Measurements from ENCODE around the gene OOSP4B. TPM values are rescaled to one million over a fixed set of nuclear protein-coding genes. Genes with fewer than 3 reads are reported as not detected.

OOSP4B gene
- polyA plus RNA-seq, 3 donors: not detected

DNA sequence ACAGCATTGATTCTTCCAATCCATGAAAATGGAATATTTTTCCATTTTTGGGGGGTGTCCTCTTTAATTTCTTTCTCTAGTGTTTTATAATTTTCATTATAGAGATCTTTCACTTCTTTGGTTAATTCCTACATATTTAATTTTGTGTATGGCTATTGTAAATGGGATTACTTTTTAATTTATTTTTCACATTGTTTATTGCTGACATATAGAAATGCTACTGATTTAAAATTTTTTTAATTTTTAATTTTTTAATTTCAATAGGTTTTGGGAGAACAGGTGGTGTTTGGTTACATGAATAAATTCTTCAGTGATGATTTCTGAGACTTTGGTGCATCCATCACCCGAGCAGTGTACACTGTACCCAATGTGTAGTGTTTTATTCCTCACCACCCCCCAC lies 26.6 kb upstream of the OOSP4B start:
- WGBS (ENCODE audit: insufficient coverage): no CpG with 5 or more reads among the region's 1 CpG
- H3K9me3 Mint-ChIP-seq: peaks cover 20 to 33% (median 29%) of the 10 kb centered on the region in 7 donors
- Histone ChIP-seq H3K27ac (ENCODE audit: low read depth in 1 of 2, low read length in 2 of 2) (no peak overlapping the region), H4K20me1 (ENCODE audit: insufficient read depth, low read length) (no peaks in the 10 kb centered on the region), H3K4me2 (replicated peaks; ENCODE audit: extremely low read depth, low read length, poor library complexity, severe bottlenecking) (no peak overlapping the region), H3K79me2 (ENCODE audit: insufficient read depth, low read length) (no peaks in the 10 kb centered on the region), H3K4me3 (replicated peaks in 1 of 3; ENCODE audit: low read depth in 2 of 3, low read length in 3 of 3) (no peak overlapping the region), H3K27me3 (ENCODE audit: control insufficient read depth in 2 of 2, insufficient read depth in 2 of 2, low read length in 2 of 2) (no peaks in the 10 kb centered on the region), H3K4me1 (ENCODE audit: control insufficient read depth in 1 of 2, insufficient read depth in 2 of 2, low read length in 2 of 2) (no peaks in the 10 kb centered on the region), H3K9ac (ENCODE audit: insufficient read depth, low read length, poor library complexity, severe bottlenecking) (no peak overlapping the region), H2AFZ (ENCODE audit: insufficient read depth, low read depth, low read length, poor library complexity, severe bottlenecking) (no peak overlapping the region), H3K36me3 (replicated peaks in 1 of 2; ENCODE audit: control insufficient read depth in 1 of 2, insufficient read depth in 2 of 2, low read length in 2 of 2) (no peaks in the 10 kb centered on the region), H3K9me3 (replicated peaks in 1 of 2; ENCODE audit: control insufficient read depth in 1 of 2, insufficient read depth in 1 of 2, low read length in 2 of 2) (peaks cover 8 to 11% of the 10 kb centered on the region in 2 donors)
- H3K4me1 Mint-ChIP-seq: no peaks in the 10 kb centered on the region
- TF ChIP-seq, protein P1, sequence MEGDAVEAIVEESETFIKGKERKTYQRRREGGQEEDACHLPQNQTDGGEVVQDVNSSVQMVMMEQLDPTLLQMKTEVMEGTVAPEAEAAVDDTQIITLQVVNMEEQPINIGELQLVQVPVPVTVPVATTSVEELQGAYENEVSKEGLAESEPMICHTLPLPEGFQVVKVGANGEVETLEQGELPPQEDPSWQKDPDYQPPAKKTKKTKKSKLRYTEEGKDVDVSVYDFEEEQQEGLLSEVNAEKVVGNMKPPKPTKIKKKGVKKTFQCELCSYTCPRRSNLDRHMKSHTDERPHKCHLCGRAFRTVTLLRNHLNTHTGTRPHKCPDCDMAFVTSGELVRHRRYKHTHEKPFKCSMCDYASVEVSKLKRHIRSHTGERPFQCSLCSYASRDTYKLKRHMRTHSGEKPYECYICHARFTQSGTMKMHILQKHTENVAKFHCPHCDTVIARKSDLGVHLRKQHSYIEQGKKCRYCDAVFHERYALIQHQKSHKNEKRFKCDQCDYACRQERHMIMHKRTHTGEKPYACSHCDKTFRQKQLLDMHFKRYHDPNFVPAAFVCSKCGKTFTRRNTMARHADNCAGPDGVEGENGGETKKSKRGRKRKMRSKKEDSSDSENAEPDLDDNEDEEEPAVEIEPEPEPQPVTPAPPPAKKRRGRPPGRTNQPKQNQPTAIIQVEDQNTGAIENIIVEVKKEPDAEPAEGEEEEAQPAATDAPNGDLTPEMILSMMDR (IDR thresholded peaks at IDR 0.05): no peak
- no peak overlapping the region for H3K27ac Mint-ChIP-seq
- peaks cover 0 to 2% (median 0%) of the 10 kb centered on the region in 3 donors for H3K27me3 Mint-ChIP-seq (ENCODE audit: low read depth in 3 of 3)
- no peaks in the 10 kb centered on the region for H3K36me3 Mint-ChIP-seq
- no peak for DNase-seq
- no peak overlapping the region for H3K4me3 Mint-ChIP-seq
- intact Hi-C loops (cut with micrococcal nuclease): no loop called here

DNA sequence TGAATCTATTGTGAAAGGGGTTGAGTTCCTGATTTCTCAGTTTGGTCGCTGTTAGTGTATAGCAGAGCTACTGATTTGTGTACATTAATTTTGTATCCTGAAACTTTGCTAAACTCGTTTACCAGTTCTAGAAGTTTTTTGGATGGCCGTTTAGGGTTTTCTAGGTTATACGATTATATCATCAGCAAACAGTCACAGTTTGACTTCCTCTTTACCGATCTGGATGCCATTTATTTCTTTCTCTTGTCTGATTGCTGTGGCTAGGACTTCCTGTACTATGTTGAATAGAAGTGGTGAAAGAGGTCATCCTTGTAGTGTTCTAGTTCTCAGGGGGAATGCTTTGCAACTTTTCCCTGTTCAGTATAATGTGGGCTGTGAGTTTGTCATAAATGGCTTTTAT lies 24.6 kb upstream of the OOSP4B start:
- H3K79me2 ChIP-seq (ENCODE audit: insufficient read depth, low read length): no peaks in the 10 kb centered on the region
- no peaks in the 10 kb centered on the region for H3K36me3 Mint-ChIP-seq
- H3K9me3 Mint-ChIP-seq: peaks cover 20 to 33% (median 27%) of the 10 kb centered on the region in 7 donors
- peaks cover 8 to 11% of the 10 kb centered on the region in 2 donors for H3K9me3 ChIP-seq (replicated peaks in 1 of 2; ENCODE audit: control insufficient read depth in 1 of 2, insufficient read depth in 1 of 2, low read length in 2 of 2)
- no peaks in the 10 kb centered on the region for H3K36me3 ChIP-seq (replicated peaks in 1 of 2; ENCODE audit: control insufficient read depth in 1 of 2, insufficient read depth in 2 of 2, low read length in 2 of 2)
- TF ChIP-seq, protein P1 (IDR thresholded peaks at IDR 0.05): no peak
- no peaks in the 10 kb centered on the region for H3K27me3 ChIP-seq (ENCODE audit: control insufficient read depth in 2 of 2, insufficient read depth in 2 of 2, low read length in 2 of 2)
- H3K9ac ChIP-seq (ENCODE audit: insufficient read depth, low read length, poor library complexity, severe bottlenecking): no peak overlapping the region
- intact Hi-C loops (cut with micrococcal nuclease): no loop called here
- no peak for DNase-seq
- no peak overlapping the region for H3K4me3 Mint-ChIP-seq
- H3K4me3 ChIP-seq (replicated peaks in 1 of 3; ENCODE audit: low read depth in 2 of 3, low read length in 3 of 3): no peak overlapping the region
- H3K27ac ChIP-seq (ENCODE audit: low read depth in 1 of 2, low read length in 2 of 2): no peak overlapping the region
- peaks cover 0 to 2% (median 0%) of the 10 kb centered on the region in 3 donors for H3K27me3 Mint-ChIP-seq (ENCODE audit: low read depth in 3 of 3)
- no peak overlapping the region for H3K27ac Mint-ChIP-seq
- H3K4me1 ChIP-seq (ENCODE audit: control insufficient read depth in 1 of 2, insufficient read depth in 2 of 2, low read length in 2 of 2): no peaks in the 10 kb centered on the region
- H2AFZ ChIP-seq (ENCODE audit: insufficient read depth, low read depth, low read length, poor library complexity, severe bottlenecking): no peak overlapping the region
- WGBS (ENCODE audit: insufficient coverage): no CpG with 5 or more reads among the region's 5 CpGs
- no peak overlapping the region for H3K4me2 ChIP-seq (replicated peaks; ENCODE audit: extremely low read depth, low read length, poor library complexity, severe bottlenecking)
- H4K20me1 ChIP-seq (ENCODE audit: insufficient read depth, low read length): no peaks in the 10 kb centered on the region
- H3K4me1 Mint-ChIP-seq: no peaks in the 10 kb centered on the region

Measured in CD14-positive monocyte (primary cell).